Muscle layer of duodenum (tissue), 2 donors: ENCODE results near the gene SLC7A7.

Experiments used
- H3K27ac ChIP-seq: one replicate; pipeline ENCODE4 v1.7.0; 2013; ENCODE audit warnings: mild to moderate bottlenecking, low read length
- H3K27me3 ChIP-seq: one replicate; pipeline ENCODE4 v1.7.0; 2013; ENCODE audit warnings: low read depth, mild to moderate bottlenecking, control low read depth, low read length
- H3K36me3 ChIP-seq, 2 donors: one replicate each; pipeline ENCODE4 v1.7.0; 2013; ENCODE audit warnings: low read length in 2 of 2, control low read depth in 1 of 2, mild to moderate bottlenecking in 1 of 2; ENCODE audit not compliant: insufficient read depth in 2 of 2, control insufficient read depth in 1 of 2
- H3K4me1 ChIP-seq, 2 donors: one replicate each; pipeline ENCODE4 v1.7.0; 2013; ENCODE audit warnings: low read length in 2 of 2, mild to moderate bottlenecking in 2 of 2, control low read depth in 1 of 2, moderate library complexity in 1 of 2; ENCODE audit not compliant: insufficient read depth in 2 of 2, control insufficient read depth in 1 of 2
- H3K4me3 ChIP-seq, 2 donors: one replicate each; pipeline ENCODE4 v1.7.0; 2013; ENCODE audit warnings: low read length in 2 of 2, low read depth in 1 of 2, mild to moderate bottlenecking in 1 of 2
- H3K9me3 ChIP-seq, 2 donors: one replicate each; pipeline ENCODE4 v1.7.0; 2013; ENCODE audit warnings: low read length in 2 of 2, control low read depth in 1 of 2, mild to moderate bottlenecking in 1 of 2; ENCODE audit not compliant: control insufficient read depth in 1 of 2
- donor health status: healthy.

Gene SLC7A7

GRCh38 chr14:22842211-22843122 is 27.2 kb upstream of the SLC7A7 start:
- Histone ChIP-seq H3K36me3 (peaks cover 49 to 65% of the 10 kb centered on the region in 2 donors), H3K27ac (no peak overlapping the region), H3K4me1 (peaks cover 15 to 44% of the 10 kb centered on the region in 2 donors), H3K9me3 (no peaks in the 10 kb centered on the region), H3K27me3 (no peaks in the 10 kb centered on the region), H3K4me3 (no peak overlapping the region)

- Histone ChIP-seq H3K27me3 (no peaks in the 10 kb centered on the region), H3K36me3 (peaks cover 49 to 70% of the 10 kb centered on the region in 2 donors), H3K4me3 (no peak overlapping the region), H3K27ac (no peak overlapping the region), H3K9me3 (no peaks in the 10 kb centered on the region), H3K4me1 (peaks cover 15 to 40% of the 10 kb centered on the region in 2 donors)
These were observed 26.5 kb upstream of the SLC7A7 start for GRCh38 chr14:22841769-22842168.

GRCh38 chr14:22841311-22841710 is 26.1 kb upstream of the SLC7A7 start:
- no peak overlapping the region for H3K4me3 ChIP-seq
- H3K4me1 ChIP-seq: peaks cover 15 to 36% of the 10 kb centered on the region in 2 donors
- peaks cover 46 to 68% of the 10 kb centered on the region in 2 donors for H3K36me3 ChIP-seq
- H3K9me3 ChIP-seq: no peaks in the 10 kb centered on the region
- H3K27ac ChIP-seq: no peak overlapping the region
- no peaks in the 10 kb centered on the region for H3K27me3 ChIP-seq

- no peaks in the 10 kb centered on the region for H3K9me3 ChIP-seq
- peaks cover 29 to 49% of the 10 kb centered on the region in 2 donors for H3K36me3 ChIP-seq
- no peaks in the 10 kb centered on the region for H3K27me3 ChIP-seq
- peak overlapping the region; percentile 96 for H3K27ac ChIP-seq
- H3K4me3 ChIP-seq: peak overlapping the region; percentile 90 to 92
- H3K4me1 ChIP-seq: peaks cover 15 to 35% of the 10 kb centered on the region in 2 donors
These were observed 24.0 kb upstream of the SLC7A7 start for GRCh38 chr14:22839159-22839779.

GRCh38 chr14:22838631-22839041 is 23.4 kb upstream of the SLC7A7 start:
- Histone ChIP-seq H3K9me3 (no peaks in the 10 kb centered on the region), H3K4me3 (peak overlapping the region; percentile 90 to 92), H3K27me3 (no peaks in the 10 kb centered on the region), H3K27ac (peak overlapping the region; percentile 96), H3K4me1 (peaks cover 15 to 35% of the 10 kb centered on the region in 2 donors), H3K36me3 (peaks cover 31 to 51% of the 10 kb centered on the region in 2 donors)

- Histone ChIP-seq H3K9me3 (no peaks in the 10 kb centered on the region), H3K4me1 (peaks cover 15 to 35% of the 10 kb centered on the region in 2 donors), H3K27ac (peak overlapping the region; percentile 96), H3K36me3 (peaks cover 24 to 51% of the 10 kb centered on the region in 2 donors), H3K27me3 (no peaks in the 10 kb centered on the region), H3K4me3 (peak overlapping the region; percentile 90 to 92)
These were observed 22.7 kb upstream of the SLC7A7 start for GRCh38 chr14:22837750-22838538.

- Histone ChIP-seq H3K4me3 (peak overlapping the region; percentile 90 to 92), H3K27ac (peak overlapping the region; percentile 96), H3K9me3 (no peaks in the 10 kb centered on the region), H3K4me1 (peaks cover 15 to 35% of the 10 kb centered on the region in 2 donors), H3K27me3 (no peaks in the 10 kb centered on the region), H3K36me3 (peaks cover 17 to 44% of the 10 kb centered on the region in 2 donors)
These were observed 22.0 kb upstream of the SLC7A7 start for GRCh38 chr14:22837114-22837749.

- peaks cover 12 to 37% of the 10 kb centered on the region in 2 donors for H3K36me3 ChIP-seq
These were observed 21.3 kb upstream of the SLC7A7 start, which contains the start of gene MMP14 for GRCh38 chr14:22836301-22837113. MMP14 (plus strand) TSS chr14:22836585; CDS start chr14:22836818, 233 bp downstream.

GRCh38 chr14:22835505-22835904 is 20.3 kb upstream of the SLC7A7 start:
- Histone ChIP-seq H3K4me3 (no peak overlapping the region), H3K9me3 (no peaks in the 10 kb centered on the region), H3K27ac (peak overlapping the region; percentile 96), H3K4me1 (peaks cover 19 to 38% of the 10 kb centered on the region in 2 donors), H3K27me3 (no peaks in the 10 kb centered on the region), H3K36me3 (peaks cover 5 to 39% of the 10 kb centered on the region in 2 donors)

More at GRCh38 chr14:22836301-22837113, 21.3 kb upstream of the SLC7A7 start, which contains the start of gene MMP14:
- Histone ChIP-seq H3K4me1 (peaks cover 15 to 31% of the 10 kb centered on the region in 2 donors), H3K9me3 (no peaks in the 10 kb centered on the region), H3K4me3 (peak within 1 kb of the TSS; percentile 90 to 92), H3K27ac (peak within 1 kb of the TSS; percentile 96), H3K27me3 (no peaks in the 10 kb centered on the region)
